HG02970 (cell line): ENCODE results near the gene COL13A1.

ENCODE experiments used
- ATAC-seq: cut with Tn5 transposase; IDR thresholded peaks from one replicate; pipeline ENCODE4 v1.9.1; 2021; ENCODE audit warnings: mild to moderate bottlenecking, moderate library complexity, moderate number of reproducible peaks; ENCODE audit not compliant: unreplicated experiment, low FRiP score

Gene COL13A1

GRCh38 chr10:69996611-69997010, 194.9 kb downstream of the COL13A1 start:
- ATAC-seq = no peak

GRCh38 chr10:70000262-70000661, 198.6 kb downstream of the COL13A1 start:
- no peak for ATAC-seq

- no peak for ATAC-seq
Observed at GRCh38 chr10:70007116-70007820, 205.6 kb downstream of the COL13A1 start.
